GM19463 (cell line): ENCODE results near the gene TECPR1.
A peak's percentile ranks its signal among the peaks of the same experiment; 100 is the strongest.

ENCODE experiments used
- ATAC-seq: cut with Tn5 transposase; IDR thresholded peaks from one replicate; pipeline ENCODE4 v1.9.1; 2021; ENCODE audit warnings: mild to moderate bottlenecking, moderate library complexity; ENCODE audit not compliant: unreplicated experiment

Gene TECPR1, protein sequence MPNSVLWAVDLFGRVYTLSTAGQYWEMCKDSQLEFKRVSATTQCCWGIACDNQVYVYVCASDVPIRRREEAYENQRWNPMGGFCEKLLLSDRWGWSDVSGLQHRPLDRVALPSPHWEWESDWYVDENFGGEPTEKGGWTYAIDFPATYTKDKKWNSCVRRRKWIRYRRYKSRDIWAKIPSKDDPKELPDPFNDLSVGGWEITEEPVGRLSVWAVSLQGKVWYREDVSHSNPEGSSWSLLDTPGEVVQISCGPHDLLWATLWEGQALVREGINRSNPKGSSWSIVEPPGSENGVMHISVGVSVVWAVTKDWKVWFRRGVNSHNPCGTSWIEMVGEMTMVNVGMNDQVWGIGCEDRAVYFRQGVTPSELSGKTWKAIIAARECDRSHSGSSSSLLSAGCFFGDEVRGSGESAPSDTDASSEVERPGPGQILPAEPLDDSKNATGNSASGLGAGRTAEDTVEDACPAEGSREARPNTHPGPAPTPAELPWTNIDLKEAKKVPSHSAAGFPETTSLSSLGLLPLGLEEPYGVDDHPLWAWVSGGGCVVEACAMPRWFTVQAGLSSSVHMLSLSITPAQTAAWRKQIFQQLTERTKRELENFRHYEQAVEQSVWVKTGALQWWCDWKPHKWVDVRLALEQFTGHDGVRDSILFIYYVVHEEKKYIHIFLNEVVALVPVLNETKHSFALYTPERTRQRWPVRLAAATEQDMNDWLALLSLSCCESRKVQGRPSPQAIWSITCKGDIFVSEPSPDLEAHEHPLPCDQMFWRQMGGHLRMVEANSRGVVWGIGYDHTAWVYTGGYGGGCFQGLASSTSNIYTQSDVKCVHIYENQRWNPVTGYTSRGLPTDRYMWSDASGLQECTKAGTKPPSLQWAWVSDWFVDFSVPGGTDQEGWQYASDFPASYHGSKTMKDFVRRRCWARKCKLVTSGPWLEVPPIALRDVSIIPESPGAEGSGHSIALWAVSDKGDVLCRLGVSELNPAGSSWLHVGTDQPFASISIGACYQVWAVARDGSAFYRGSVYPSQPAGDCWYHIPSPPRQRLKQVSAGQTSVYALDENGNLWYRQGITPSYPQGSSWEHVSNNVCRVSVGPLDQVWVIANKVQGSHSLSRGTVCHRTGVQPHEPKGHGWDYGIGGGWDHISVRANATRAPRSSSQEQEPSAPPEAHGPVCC

DNA sequence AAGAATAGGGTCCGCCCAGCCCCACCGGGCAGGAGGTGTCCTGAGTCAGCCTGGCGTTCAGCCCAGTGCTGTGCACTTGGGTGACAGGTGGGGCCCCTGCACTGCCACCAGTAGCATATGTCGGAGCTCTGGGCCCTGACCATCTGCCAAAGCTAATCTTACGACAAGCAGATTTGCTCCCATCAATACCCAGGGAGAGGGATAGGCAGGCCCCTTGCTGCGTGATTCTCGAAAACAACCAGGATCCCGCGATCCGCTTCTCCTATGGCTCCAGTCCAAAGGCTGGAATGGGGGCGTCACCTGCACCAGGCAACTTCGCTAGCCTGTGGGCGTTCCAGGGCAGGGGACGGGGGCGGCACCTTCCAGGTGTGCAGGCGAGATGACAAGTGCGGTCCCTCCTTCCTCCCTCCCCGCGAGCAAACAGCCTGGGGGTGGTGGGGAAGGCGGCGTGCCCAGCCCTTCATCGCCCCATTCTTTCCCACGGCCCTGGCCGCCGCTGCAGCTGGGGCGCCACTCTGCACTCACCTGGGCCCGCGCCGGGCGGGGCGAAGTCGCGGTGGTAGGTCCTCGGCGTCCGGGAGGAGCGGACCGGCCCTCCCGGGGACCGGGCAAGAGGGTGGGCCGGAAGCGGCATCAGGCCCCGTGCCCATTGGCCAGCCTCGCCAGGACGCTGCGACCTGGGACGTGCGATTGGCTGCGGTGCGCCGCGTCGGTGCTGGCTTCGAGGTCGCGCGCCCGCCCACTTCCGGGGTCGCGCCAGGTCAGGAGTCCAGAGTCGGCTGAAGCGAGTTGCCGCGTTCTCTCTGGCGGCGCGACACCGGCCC lies at the start of gene TECPR1:
Gene TECPR1 (minus strand): TSS at position 632 of the 824 bp plus-strand sequence. CDS start 6,086 bp downstream, outside the sequence.
- ATAC-seq = peak; percentile 99

GRCh38 chr7:98300595-98301372 lies 48.8 kb upstream of the TECPR1 start:
- ATAC-seq = no peak

DNA sequence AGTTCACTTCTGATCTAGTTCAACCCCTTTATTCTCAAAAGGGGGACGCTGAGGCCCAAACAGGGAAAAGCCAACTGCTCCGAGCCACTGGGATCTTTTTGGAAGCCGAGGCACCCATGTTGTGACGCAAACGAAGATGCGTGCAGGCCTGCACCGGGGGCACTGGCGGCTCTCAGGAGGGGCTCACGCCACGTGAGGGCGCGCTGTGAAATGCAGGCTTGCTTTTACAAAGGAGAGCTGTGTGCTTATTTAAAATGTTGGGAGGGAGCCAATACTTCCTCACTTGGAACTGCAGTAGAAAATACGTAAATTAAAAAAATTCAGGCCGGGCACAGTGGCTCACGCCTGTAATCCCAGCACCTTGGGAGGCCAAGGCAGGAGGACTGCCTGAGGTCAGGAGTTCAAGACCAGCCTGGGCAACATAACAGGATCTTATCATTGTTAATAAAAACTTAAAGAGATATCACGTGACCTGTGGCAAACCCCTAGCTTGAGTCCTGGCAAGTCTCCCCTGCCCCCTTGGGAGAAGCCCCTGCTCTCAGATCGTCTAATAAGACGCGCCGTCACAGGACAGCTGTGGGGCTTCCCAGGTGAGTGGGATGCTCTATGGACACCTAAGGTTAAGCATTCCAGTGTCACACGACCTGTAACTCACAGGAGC lies 45.7 kb upstream of the TECPR1 start:
- ATAC-seq = no peak

GRCh38 chr7:98296833-98297232 lies 44.8 kb upstream of the TECPR1 start:
- no peak for ATAC-seq

DNA sequence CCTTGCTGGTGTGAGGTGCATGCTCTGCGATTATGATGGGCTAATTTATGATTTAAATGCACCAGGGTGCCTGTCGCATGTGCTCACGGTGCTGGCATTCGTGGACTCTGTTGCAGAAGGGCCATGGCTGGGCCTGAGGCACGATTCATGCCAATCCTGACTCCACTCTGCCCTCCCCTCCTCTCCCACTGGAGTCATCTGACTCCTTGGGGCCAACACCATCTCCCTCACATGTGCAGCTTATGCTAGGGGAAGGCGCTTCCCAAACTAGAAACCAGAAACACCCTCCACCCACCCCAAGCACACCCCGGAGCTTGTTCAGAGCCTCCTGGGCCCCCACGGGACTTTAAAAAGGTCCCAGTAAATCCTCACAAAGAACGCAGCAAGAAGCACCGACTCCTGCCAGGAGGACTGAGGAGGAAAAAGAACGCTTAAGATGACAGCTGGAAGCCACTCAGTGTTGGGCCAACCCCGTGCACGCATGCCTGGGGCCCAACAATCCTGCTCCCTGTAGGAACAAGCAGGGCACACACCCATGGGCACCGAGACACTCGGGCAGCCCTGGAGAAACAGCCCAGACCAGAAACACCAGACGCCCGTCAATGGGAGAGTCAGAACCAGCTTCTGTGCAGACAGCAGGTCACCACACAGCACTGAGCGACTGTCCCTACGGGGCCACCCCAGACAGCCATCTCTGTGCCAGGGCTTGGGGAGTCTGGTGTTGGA lies 43.6 kb upstream of the TECPR1 start:
- no peak for ATAC-seq

- no peak for ATAC-seq
Measured at GRCh38 chr7:98294798-98295382, 42.9 kb upstream of the TECPR1 start.

DNA sequence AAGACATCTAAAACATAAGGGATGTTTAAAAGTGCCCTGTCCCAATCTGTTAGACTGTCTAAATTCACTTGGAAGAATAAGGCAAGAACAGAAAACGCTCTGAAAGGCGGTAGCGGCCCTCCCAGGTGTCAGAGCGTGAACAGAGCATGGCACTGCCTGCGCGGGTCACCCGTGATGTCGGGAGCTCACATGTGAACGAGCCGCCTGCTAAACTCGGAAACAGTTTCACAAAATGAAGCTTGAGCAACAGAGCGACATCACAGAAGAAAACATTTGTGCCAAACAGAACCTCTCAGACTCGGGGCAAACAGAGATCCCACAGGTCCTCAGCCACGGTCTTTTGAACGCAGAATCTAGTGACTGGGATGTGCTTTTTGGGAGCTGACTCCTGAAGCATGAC lies 42.3 kb upstream of the TECPR1 start:
- no peak for ATAC-seq

GRCh38 chr7:98293746-98294145 lies 41.7 kb upstream of the TECPR1 start:
- no peak for ATAC-seq

DNA sequence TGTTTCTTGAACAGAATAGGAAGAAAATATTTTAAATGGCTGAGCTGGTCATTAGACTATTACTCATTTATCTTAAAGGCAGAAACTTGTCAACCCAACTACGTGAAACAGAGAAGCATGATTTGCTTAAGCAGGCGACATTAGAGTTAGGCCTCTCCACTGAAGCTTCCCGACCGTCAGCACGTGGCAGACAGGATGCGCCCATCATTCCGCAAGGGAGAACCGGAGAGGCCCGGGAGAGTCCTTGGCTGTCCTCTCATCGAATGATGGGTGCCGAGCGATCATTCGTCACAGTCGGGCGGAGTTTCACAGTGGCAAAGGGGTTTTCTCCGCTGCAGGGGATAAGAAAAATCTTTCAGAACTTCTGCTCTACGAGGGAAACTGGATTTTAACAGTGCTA lies 41.2 kb upstream of the TECPR1 start:
- ATAC-seq = no peak

GRCh38 chr7:98291717-98292116 lies 39.7 kb upstream of the TECPR1 start:
- ATAC-seq = no peak

DNA sequence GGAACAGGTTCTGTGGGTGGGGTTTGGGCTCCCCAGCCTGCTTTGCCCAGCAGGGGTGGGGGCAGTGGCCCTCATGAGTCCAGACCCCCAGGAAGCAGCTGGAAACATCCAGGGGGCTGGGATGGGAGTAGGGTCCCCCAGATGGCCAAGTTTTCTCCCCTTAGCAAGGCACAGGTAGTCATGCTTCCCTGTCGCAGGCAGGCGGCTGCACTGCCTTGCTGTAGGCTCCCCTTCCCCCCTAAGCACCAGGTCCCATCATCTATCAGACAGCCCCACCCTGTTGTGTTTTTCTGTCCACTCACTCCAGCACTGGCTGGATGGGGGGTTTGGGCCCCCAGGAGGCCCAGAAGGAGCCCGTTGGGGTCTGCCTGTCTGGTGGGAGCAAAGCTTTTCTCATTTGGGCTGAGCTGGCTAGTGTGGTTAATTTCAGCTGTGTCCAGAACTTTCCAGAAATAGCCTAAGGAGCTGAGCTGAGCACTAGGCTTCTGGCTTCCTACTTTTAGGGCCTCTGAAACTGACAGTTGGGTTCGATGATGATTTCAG lies 37.4 kb upstream of the TECPR1 start:
- ATAC-seq = no peak

- ATAC-seq = no peak
Measured at GRCh38 chr7:98288064-98288823, 36.2 kb upstream of the TECPR1 start.

DNA sequence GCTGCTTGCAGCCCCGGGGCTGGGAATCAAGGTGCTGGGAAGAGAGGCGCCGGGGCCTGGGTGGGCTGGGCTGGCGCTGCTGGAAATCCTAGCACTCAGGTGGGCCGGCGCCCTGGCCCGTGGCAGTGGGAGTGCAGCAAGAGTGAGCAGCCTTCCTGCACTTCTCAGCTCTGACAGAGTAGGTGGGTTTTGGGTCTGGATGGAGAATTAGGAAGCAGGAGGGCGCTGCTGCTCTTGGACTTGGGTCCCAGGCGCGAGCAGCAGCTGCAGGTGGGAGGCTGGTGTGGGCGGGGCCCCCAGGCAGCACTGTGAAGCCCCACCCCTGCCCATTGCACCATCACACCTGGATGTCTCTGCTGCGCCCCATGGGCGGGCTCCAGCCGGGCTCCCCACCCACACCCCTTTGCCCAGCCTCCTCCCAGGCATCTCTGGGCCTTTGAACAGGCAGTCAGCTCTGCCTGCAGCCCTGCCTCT lies 35.5 kb upstream of the TECPR1 start:
- no peak for ATAC-seq

DNA sequence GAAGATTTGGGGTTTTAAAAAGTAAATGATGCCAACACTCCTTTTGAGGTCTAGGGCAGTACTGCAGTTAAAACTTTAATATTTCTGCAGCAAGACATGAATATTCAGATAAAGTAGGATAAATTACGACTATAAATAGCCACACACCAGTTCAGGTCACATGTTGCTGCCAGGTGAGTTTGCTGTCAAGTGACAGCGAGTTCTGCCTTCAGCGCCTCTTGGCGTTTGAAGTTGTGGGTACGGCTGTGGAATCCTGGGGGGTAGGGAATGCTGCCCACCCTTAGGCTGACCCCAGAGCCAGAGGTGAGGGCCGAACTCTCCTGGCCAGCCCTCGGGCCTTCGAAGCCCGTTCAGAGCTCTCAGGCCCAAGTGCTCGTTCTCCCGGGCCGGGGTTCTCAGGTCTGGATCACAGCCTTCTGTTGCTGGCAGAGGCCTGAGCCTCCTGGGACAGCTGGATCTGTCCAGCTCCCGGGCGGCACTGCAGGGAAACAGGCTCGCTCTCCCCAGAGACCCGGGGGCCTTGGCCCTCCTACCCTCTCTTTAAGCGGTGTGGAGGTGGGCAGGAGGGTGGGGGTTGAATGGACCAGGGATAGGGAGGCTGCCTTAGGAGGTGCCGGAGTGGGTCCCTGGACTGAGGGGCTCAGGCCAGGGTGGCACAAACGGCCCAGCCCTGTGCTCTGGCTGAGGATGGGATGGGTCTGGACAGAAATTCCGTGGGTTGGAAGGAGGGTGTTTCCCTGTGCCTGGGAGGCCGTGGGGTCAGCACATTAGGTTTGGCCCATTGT lies 34.9 kb upstream of the TECPR1 start:
- no peak for ATAC-seq

GRCh38 chr7:98286093-98286539 lies 34.1 kb upstream of the TECPR1 start:
- no peak for ATAC-seq
